Measurements from ENCODE around the gene VPS35.

The VPS35 gene

GRCh38 chr16:46606231-46606630 is 82.7 kb downstream of the VPS35 start:
- no peak for DNase-seq
